Measurements from ENCODE around the gene LIMK2.

The LIMK2 gene

GRCh38 chr22:31185056-31185455 is 27.0 kb upstream of the LIMK2 start:
- Histone ChIP-seq H2AFZ (ENCODE audit: low read depth, low read length, severe bottlenecking) (no peak overlapping the region), H3K36me3 (ENCODE audit: low read length) (0 out of 2 replicates have a peak, but pooled peaks cover 3% of the 10 kb centered on the region), H3K27ac (ENCODE audit: low read depth, low read length) (no peak overlapping the region), H3K4me3 (ENCODE audit: insufficient read depth, low read length, poor library complexity, severe bottlenecking) (no peak overlapping the region), H3K27me3 (ENCODE audit: low read length) (no peaks in the 10 kb centered on the region), H3K79me2 (ENCODE audit: insufficient read depth, low read length) (no peaks in the 10 kb centered on the region; the same call in 1 of the 2 replicates), H3K4me2 (ENCODE audit: low read depth, low read length, poor library complexity, severe bottlenecking) (no peak overlapping the region), H3F3A (ENCODE audit: insufficient read depth) (no peaks in the 10 kb centered on the region), H3K9ac (ENCODE audit: low read length) (no peak overlapping the region), H4K20me1 (ENCODE audit: low read depth, low read length) (no peaks in the 10 kb centered on the region), H3K9me2 (replicated peaks; ENCODE audit: insufficient read depth, low read length) (no peaks in the 10 kb centered on the region), H3K9me3 (ENCODE audit: insufficient read depth, low read length) (no peaks in the 10 kb centered on the region)
- no peak for TF ChIP-seq EZH2phosphoT487 (conservative IDR thresholded peaks at IDR 0.05; ENCODE audit: low read length)
- no peak for TF ChIP-seq CTCF (IDR thresholded peaks at IDR 0.05; ENCODE audit: insufficient read depth, low read length, poor library complexity, severe bottlenecking)

- Histone ChIP-seq H2AFZ (ENCODE audit: low read depth, low read length, severe bottlenecking) (no peak overlapping the region), H3K27ac (ENCODE audit: low read depth, low read length) (no peak overlapping the region), H4K20me1 (ENCODE audit: low read depth, low read length) (no peaks in the 10 kb centered on the region)
Observed at GRCh38 chr22:31187627-31188026, 24.5 kb upstream of the LIMK2 start.

GRCh38 chr22:31192513-31192912 is 19.6 kb upstream of the LIMK2 start:
- no peak for TF ChIP-seq EZH2phosphoT487 (conservative IDR thresholded peaks at IDR 0.05; ENCODE audit: low read length)
- TF ChIP-seq CTCF (IDR thresholded peaks at IDR 0.05; ENCODE audit: insufficient read depth, low read length, poor library complexity, severe bottlenecking): no peak
- Histone ChIP-seq H3K9me2 (replicated peaks; ENCODE audit: insufficient read depth, low read length) (no peaks in the 10 kb centered on the region), H3K9me3 (ENCODE audit: insufficient read depth, low read length) (no peaks in the 10 kb centered on the region), H3K9ac (ENCODE audit: low read length) (no peak overlapping the region), H3K79me2 (ENCODE audit: insufficient read depth, low read length) (no peaks in the 10 kb centered on the region), H3K36me3 (ENCODE audit: low read length) (peaks cover 4% of the 10 kb centered on the region; the same call in 1 of the 2 replicates), H2AFZ (ENCODE audit: low read depth, low read length, severe bottlenecking) (no peak overlapping the region), H3K4me3 (ENCODE audit: insufficient read depth, low read length, poor library complexity, severe bottlenecking) (no peak overlapping the region), H3K27me3 (ENCODE audit: low read length) (no peaks in the 10 kb centered on the region), H3K27ac (ENCODE audit: low read depth, low read length) (no peak overlapping the region), H3K4me2 (ENCODE audit: low read depth, low read length, poor library complexity, severe bottlenecking) (no peak overlapping the region), H4K20me1 (ENCODE audit: low read depth, low read length) (no peaks in the 10 kb centered on the region), H3F3A (ENCODE audit: insufficient read depth) (no peaks in the 10 kb centered on the region)

More at GRCh38 chr22:31187627-31188026, 24.5 kb upstream of the LIMK2 start:
- Histone ChIP-seq H3K79me2 (ENCODE audit: insufficient read depth, low read length) (no peaks in the 10 kb centered on the region), H3K9ac (ENCODE audit: low read length) (no peak overlapping the region), H3K4me2 (ENCODE audit: low read depth, low read length, poor library complexity, severe bottlenecking) (no peak overlapping the region), H3K36me3 (ENCODE audit: low read length) (no peaks in the 10 kb centered on the region), H3K9me3 (ENCODE audit: insufficient read depth, low read length) (no peaks in the 10 kb centered on the region), H3K9me2 (replicated peaks; ENCODE audit: insufficient read depth, low read length) (no peaks in the 10 kb centered on the region), H3F3A (ENCODE audit: insufficient read depth) (no peaks in the 10 kb centered on the region), H3K4me3 (ENCODE audit: insufficient read depth, low read length, poor library complexity, severe bottlenecking) (no peak overlapping the region), H3K27me3 (ENCODE audit: low read length) (no peaks in the 10 kb centered on the region)
- TF ChIP-seq CTCF (IDR thresholded peaks at IDR 0.05; ENCODE audit: insufficient read depth, low read length, poor library complexity, severe bottlenecking) (no peak), EZH2phosphoT487 (conservative IDR thresholded peaks at IDR 0.05; ENCODE audit: low read length) (no peak)

Measured in SU-DHL-6 (cell line).